A549 (cell line): ENCODE data around the gene VGLL1. TPM values are rescaled to one million over a fixed set of nuclear protein-coding genes. Genes with fewer than 3 reads are reported as not detected.
A peak's percentile ranks its signal among the peaks of the same experiment; 100 is the strongest.

Source experiments
- ATAC-seq, 2 experiments: fragments of 200-7000 bp in 1 of 2; fragments of >200 bp in 1 of 2; cut with Nextera tagmentation in 1 of 2; cut with Tn5 transposase in 1 of 2; 3 replicates each; pipeline versions ENCODE4 v1.8.0 to v1.9.1; 2018 to 2020; ENCODE audit warnings: mild to moderate bottlenecking in 1 of 2, moderate library complexity in 1 of 2
- CTCF ChIA-PET: fragments of 300-600 bp; sonication (Branson Sonifier 250); formaldehyde crosslinking; extraction: SDS; loops from one replicate; lab custom pipeline; 2021; ENCODE audit warnings: antibody characterized with exemption, inconsistent platforms; lab: Yijun Ruan, JAX
- POLR2A ChIA-PET: fragments of 350-600 bp; formaldehyde crosslinking; extraction: SDS; loops from one replicate; lab custom pipeline; 2021; ENCODE audit warnings: antibody characterized with exemption, inconsistent platforms; lab: Yijun Ruan, JAX
- DNase-seq, 2 experiments: peaks; one replicate each; pipeline versions ENCODE4 v3.0.0 to v3.0.0-alpha.2; 2011 to 2016; ENCODE audit warnings: low read depth in 1 of 2, low spot score in 1 of 2
- FAIRE-seq: peaks from 2 replicates; lab custom pipeline; 2011; peaks lifted over from hg19 to GRCh38; lab: Jason Lieb, UNC
- H3K27ac ChIP-seq, 2 experiments: fragments of >200 bp; sonication (Bioruptor Twin); formaldehyde crosslinking; 3 replicates each; pipeline ENCODE4 v1.5.1; 2016 to 2017
- H3K4me1 ChIP-seq: fragments of >200 bp; sonication (Bioruptor Twin); formaldehyde crosslinking; 3 replicates; pipeline ENCODE4 v1.6.1; 2016
- H3K4me2 ChIP-seq: fragments of >200 bp; sonication (Bioruptor Twin); formaldehyde crosslinking; 3 replicates; pipeline ENCODE4 v1.6.1; 2016
- H3K4me3 ChIP-seq: fragments of >200 bp; sonication (Bioruptor Twin); formaldehyde crosslinking; 3 replicates; pipeline ENCODE4 v1.5.1; 2016
- H3K9me3 ChIP-seq: fragments of >200 bp; sonication (Bioruptor Twin); formaldehyde crosslinking; 3 replicates; pipeline ENCODE4 v1.6.1; 2016
- BHLHE40 ChIP-seq: IDR thresholded peaks from 2 replicates; pipeline ENCODE4 v1.6.1; 2012; ENCODE audit warnings: low read depth, low read length, inconsistent platforms
- CBX8 ChIP-seq: fragments of 200-600 bp; sonication (generic); IDR thresholded peaks from 2 replicates; pipeline ENCODE4 v1.6.1; 2016
- CEBPB ChIP-seq, 2 experiments: fragments of >200 bp in 1 of 2; sonication (Bioruptor Twin) in 1 of 2; formaldehyde crosslinking in 1 of 2; IDR thresholded peaks; 2 replicates each; pipeline ENCODE4 v1.6.1; 2012 to 2016
- ESRRA ChIP-seq: fragments of 150-350 bp; IDR thresholded peaks from 2 replicates; pipeline ENCODE4 v1.6.1; 2014; ENCODE audit warnings: mild to moderate bottlenecking, low read length, borderline replicate concordance
- FOSB ChIP-seq: fragments of 250-450 bp; sonication (Bioruptor Pico); IDR thresholded peaks from 2 replicates; pipeline ENCODE4 v1.5.0; 2020; ENCODE audit warnings: mild to moderate bottlenecking, moderate library complexity
- FOXS1 ChIP-seq: fragments of 250-450 bp; sonication (Bioruptor Pico); IDR thresholded peaks from 2 replicates; pipeline ENCODE4 v1.5.0; 2020; ENCODE audit warnings: mild to moderate bottlenecking, moderate library complexity
- GATA3 ChIP-seq: IDR thresholded peaks from 2 replicates; pipeline ENCODE4 v1.6.1; 2012; ENCODE audit warnings: borderline replicate concordance
- HDAC2 ChIP-seq: fragments of 200-600 bp; sonication (generic); IDR thresholded peaks from 2 replicates; pipeline ENCODE4 v1.6.1; 2016
- JUNB ChIP-seq: fragments of >200 bp; sonication (Bioruptor Twin); formaldehyde crosslinking; IDR thresholded peaks from 2 replicates; pipeline ENCODE4 v1.6.1; 2016
- KDM5A ChIP-seq: fragments of 200-600 bp; sonication (generic); IDR thresholded peaks from 2 replicates; pipeline ENCODE4 v1.6.1; 2016; ENCODE audit warnings: antibody characterized with exemption, mild to moderate bottlenecking
- MAFK ChIP-seq: fragments of 450-650 bp; IDR thresholded peaks from 2 replicates; pipeline ENCODE4 v1.6.1; 2014; ENCODE audit not compliant: partially characterized antibody
- MAZ ChIP-seq: fragments of 150-350 bp; IDR thresholded peaks from 2 replicates; pipeline ENCODE4 v1.6.1; 2014; ENCODE audit warnings: antibody characterized with exemption, low read depth, low read length, borderline replicate concordance
- NFE2L2 ChIP-seq: fragments of 150-350 bp; conservative IDR thresholded peaks from 2 replicates; pipeline ENCODE4 v1.6.1; 2014; ENCODE audit warnings: low read length
- NR3C1 ChIP-seq: fragments of >200 bp; sonication (Bioruptor Twin); formaldehyde crosslinking; IDR thresholded peaks from 3 replicates; pipeline ENCODE4 v1.6.1; 2017
- PBX3 ChIP-seq: IDR thresholded peaks from 2 replicates; pipeline ENCODE4 v1.6.1; 2012
- PHF8 ChIP-seq: fragments of 200-600 bp; sonication (generic); IDR thresholded peaks from 2 replicates; pipeline ENCODE4 v1.6.1; 2016; ENCODE audit warnings: low read depth, mild to moderate bottlenecking, antibody characterized with exemption, moderate library complexity, borderline replicate concordance
- POLR2A ChIP-seq: IDR thresholded peaks from 2 replicates; pipeline ENCODE4 v1.6.1; 2012; ENCODE audit warnings: mild to moderate bottlenecking, low read length
- POLR2AphosphoS2 ChIP-seq: conservative IDR thresholded peaks from 2 replicates; pipeline ENCODE4 v1.6.1; 2012; ENCODE audit warnings: low read length, improper control_type of control experiment, inconsistent platforms
- RFX5 ChIP-seq: fragments of 450-650 bp; IDR thresholded peaks from 2 replicates; pipeline ENCODE4 v1.7.1; 2014; ENCODE audit warnings: antibody characterized with exemption, mild to moderate bottlenecking, moderate library complexity
- TP53 ChIP-seq: fragments of 250-450 bp; sonication (Bioruptor Pico); IDR thresholded peaks from 2 replicates; pipeline ENCODE4 v1.5.0; 2021; ENCODE audit warnings: mild to moderate bottlenecking, moderate library complexity
- ZFP36 ChIP-seq: fragments of 450-650 bp; IDR thresholded peaks from 2 replicates; pipeline ENCODE4 v1.6.1; 2014; ENCODE audit warnings: borderline replicate concordance; ENCODE audit not compliant: partially characterized antibody
- ZSCAN20 ChIP-seq: fragments of 250-450 bp; sonication (Bioruptor Pico); IDR thresholded peaks from 2 replicates; pipeline ENCODE4 v1.8.0; 2022; ENCODE audit warnings: mild to moderate bottlenecking, moderate library complexity
- WGBS: methylation state at CpG from one replicate; pipeline ENCODE4 v1.1.6; 2017; ENCODE audit errors: missing lambda C conversion rate; 5-methylcytosine and 5-hydroxymethylcytosine counted together
- polyA plus RNA-seq, 4 experiments: library from polyadenylated mRNA; depleted of rRNA in 3 of 4; stranded (reverse); fragments of >200 nt; fragmentation: RNase III in 1 of 4; extraction: RNeasy Plus Mini Kit Qiagen cat#74134 plus additional on column Dnase treatment in 1 of 4; gene quantifications; 2 replicates in 3 of 4; 3 replicates in 1 of 4; pipeline ENCODE4 v1.2.3, GENCODE V29; 2011 to 2017

VGLL1 gene
- polyA plus RNA-seq, 2 of the 4 experiments (the other 2 are of a cell fraction), result not detected

DNA sequence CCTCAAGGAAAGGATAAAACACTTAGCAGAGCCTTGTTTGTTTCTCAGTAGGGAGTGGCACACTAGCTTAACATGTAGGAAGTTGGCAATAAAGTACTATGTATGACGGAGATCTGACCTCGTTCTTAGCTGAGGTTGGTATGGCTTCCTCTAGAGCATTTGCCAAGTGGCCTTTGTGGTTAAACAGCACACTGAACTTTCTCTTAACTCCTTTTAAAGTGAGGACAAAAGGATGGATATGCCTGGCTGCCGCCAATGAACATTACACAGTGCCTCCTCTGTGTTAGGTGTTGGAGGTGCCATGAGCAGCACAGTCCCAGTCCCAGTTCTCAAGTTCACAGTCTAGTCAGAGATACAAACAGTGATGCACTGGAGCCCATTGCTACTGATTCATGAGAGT, 54.4 kb downstream of the VGLL1 start:
- no peak for FAIRE-seq
- Histone ChIP-seq H3K4me2 (no peak overlapping the region), H3K9me3 (no peaks in the 10 kb centered on the region), H3K4me1 (no peaks in the 10 kb centered on the region), H3K27ac (no peak overlapping the region), H3K4me3 (no peak overlapping the region)
- POLR2A ChIA-PET, result no interaction called here
- no peak for DNase-seq
- no peak for ATAC-seq
- WGBS, result 40% methylated on average over 3 of the region's 3 CpGs
- CTCF ChIA-PET, result no interaction called here
- no peak for TF ChIP-seq ZSCAN20
- no peak for TF ChIP-seq HDAC2
- TF ChIP-seq MAFK, result no peak

DNA sequence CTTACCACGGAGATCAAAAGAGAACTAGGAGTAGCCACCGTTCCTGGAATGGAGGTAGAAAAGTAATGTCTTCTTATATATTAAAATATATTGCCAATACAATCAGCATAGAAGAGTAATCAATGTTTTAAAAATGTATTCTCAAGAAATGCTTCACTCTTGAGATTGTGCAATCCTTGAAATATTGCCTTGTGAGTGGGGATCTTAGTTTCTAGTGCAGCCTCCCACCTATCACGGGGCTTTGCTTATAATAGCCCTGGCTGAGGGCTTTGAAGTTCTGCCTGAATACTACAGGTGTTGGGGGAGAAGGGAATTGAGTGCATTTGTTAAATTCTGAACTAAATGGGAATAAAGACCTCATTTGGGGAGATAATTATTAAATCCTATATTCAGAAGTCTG, 55.5 kb downstream of the VGLL1 start:
- WGBS, result 29% methylated on average over 3 of the region's 3 CpGs
- no peak for TF ChIP-seq ESRRA
- Histone ChIP-seq H3K4me3 (no peak overlapping the region), H3K27ac (no peak overlapping the region), H3K9me3 (no peaks in the 10 kb centered on the region), H3K4me1 (no peaks in the 10 kb centered on the region), H3K4me2 (no peak overlapping the region)
- ChIA-PET CTCF (no interaction called here), POLR2A (no interaction called here)
- DNase-seq, result no peak
- no peak for FAIRE-seq
- ATAC-seq, result no peak

GRCh38 chrX:136588036-136588435, 56.0 kb downstream of the VGLL1 start:
- ATAC-seq (no peak), DNase-seq (no peak), FAIRE-seq (peak; percentile 13)
- WGBS, result 31% methylated on average over 1 of the region's 1 CpG
- Histone ChIP-seq H3K4me2 (no peak overlapping the region), H3K4me3 (no peak overlapping the region), H3K4me1 (no peaks in the 10 kb centered on the region), H3K9me3 (no peaks in the 10 kb centered on the region), H3K27ac (no peak overlapping the region)
- ChIA-PET POLR2A (no interaction called here), CTCF (interaction anchor here (1.5 to 1.6 kb wide), 2 partner anchors 10 to 11 kb away, joined by 5 to 7 read pairs; no protein-coding TSS in a partner anchor)
- TF ChIP-seq TP53 (CRISPR knock-in tag) (no peak), ZSCAN20 (no peak), POLR2A (no peak)

DNA sequence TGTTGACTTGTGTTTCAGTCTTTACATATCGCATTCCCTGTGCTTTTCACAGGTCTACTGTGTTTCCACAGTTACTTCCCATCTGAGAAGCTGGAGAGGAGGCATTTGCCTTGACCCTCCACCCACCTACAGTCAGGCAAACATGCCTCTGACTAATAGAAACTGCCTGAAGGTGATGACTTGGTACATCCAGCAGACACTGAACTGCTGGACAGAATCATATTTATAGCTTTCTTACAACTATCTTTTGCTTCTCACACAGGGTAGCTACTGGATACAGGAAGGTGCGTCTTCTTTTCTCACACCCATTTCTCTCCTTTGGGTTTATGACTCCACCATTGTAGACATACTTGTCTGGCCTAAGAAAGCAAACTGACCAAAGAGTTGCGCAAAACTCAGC, 58.0 kb downstream of the VGLL1 start:
- POLR2A ChIA-PET, result no interaction called here
- H3K4me1 ChIP-seq, result no peaks in the 10 kb centered on the region
- H3K4me3 ChIP-seq, result no peak overlapping the region
- no peak overlapping the region for H3K4me2 ChIP-seq
- FAIRE-seq (peak; percentile 95), ATAC-seq (peak in 1 of 2 experiments; percentile 62; a peak in 3 of 6 replicates), DNase-seq (peak in 1 of 2 experiments; percentile 20)
- no peak for TF ChIP-seq FOXS1 (CRISPR knock-in tag)
- peak in 1 of 2 experiments; percentile 33; a peak in 1 of 4 replicates for TF ChIP-seq CEBPB (IDR thresholded peaks at IDR 0.05)
- TF ChIP-seq FOSB (CRISPR knock-in tag), result no peak
- 68% methylated on average over 3 of the region's 3 CpGs for WGBS
- CTCF ChIA-PET, result no interaction called here
- H3K27ac ChIP-seq, result no peak overlapping the region
- H3K9me3 ChIP-seq, result no peaks in the 10 kb centered on the region

DNA sequence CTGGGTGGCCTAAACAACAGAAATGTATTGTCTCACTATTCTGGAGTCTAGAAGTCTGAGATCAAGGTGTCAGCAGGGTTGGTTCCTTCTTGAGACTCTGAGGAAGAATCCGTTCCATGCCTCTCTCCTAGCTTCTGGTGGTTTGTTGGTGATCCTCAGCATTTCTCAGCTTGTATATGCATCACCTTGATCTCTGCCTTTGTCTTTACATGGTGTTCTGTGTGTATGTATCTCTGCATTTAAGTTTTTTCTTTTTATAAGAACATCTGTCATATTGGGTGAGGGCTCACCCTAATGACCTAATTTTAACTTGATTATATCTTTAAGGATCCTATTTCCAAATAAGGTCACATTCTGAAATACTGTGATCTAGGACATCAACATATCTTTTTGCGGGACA, 65.3 kb downstream of the VGLL1 start:
- ChIA-PET POLR2A (no interaction called here), CTCF (no interaction called here)
- DNase-seq (no peak), ATAC-seq (no peak), FAIRE-seq (no peak)
- Histone ChIP-seq H3K27ac (no peak overlapping the region), H3K9me3 (no peaks in the 10 kb centered on the region), H3K4me1 (no peaks in the 10 kb centered on the region), H3K4me3 (no peak overlapping the region), H3K4me2 (no peak overlapping the region)
- 50% methylated on average over 2 of the region's 2 CpGs for WGBS
- TF ChIP-seq NR3C1 (no peak), PHF8 (no peak), KDM5A (no peak), TP53 (CRISPR knock-in tag) (no peak), BHLHE40 (no peak), RFX5 (no peak), JUNB (no peak), GATA3 (no peak), ZFP36 (no peak), MAZ (no peak), PBX3 (no peak), POLR2AphosphoS2 (no peak), NFE2L2 (no peak), CBX8 (no peak)
